HepG2 (cell line): ENCODE measurements around the gene ORC2. TPM values are rescaled to one million over a fixed set of nuclear protein-coding genes. Genes with fewer than 3 reads are reported as not detected.

Experiments
- ARID2 ChIP-seq: sonication (generic); formaldehyde crosslinking; IDR thresholded peaks from 2 replicates; pipeline ENCODE4 v1.8.1; 2022; ENCODE audit warnings: mild to moderate bottlenecking, missing genetic modification reagents, borderline replicate concordance
- ARNT2 ChIP-seq: sonication (generic); formaldehyde crosslinking; IDR thresholded peaks from 2 replicates; pipeline ENCODE4 v1.8.0; 2022; ENCODE audit warnings: mild to moderate bottlenecking, low read depth, missing genetic modification reagents, moderate library complexity
- ATF3 ChIP-seq: sonication (generic); formaldehyde crosslinking; IDR thresholded peaks from 2 replicates; pipeline ENCODE4 v1.4.0; 2020; ENCODE audit warnings: missing genetic modification reagents
- CTCF ChIP-seq: sonication (generic); formaldehyde crosslinking; IDR thresholded peaks from 2 replicates; pipeline ENCODE4 v1.5.0; 2020; ENCODE audit warnings: mild to moderate bottlenecking, missing genetic modification reagents, moderate library complexity
- EED ChIP-seq: sonication (generic); formaldehyde crosslinking; IDR thresholded peaks from 2 replicates; pipeline ENCODE4 v1.5.0; 2020; ENCODE audit warnings: mild to moderate bottlenecking, missing genetic modification reagents
- HNF1A ChIP-seq, 2 experiments: sonication (generic) in 1 of 2; formaldehyde crosslinking in 1 of 2; IDR thresholded peaks; 2 replicates each; pipeline versions ENCODE4 v1.4.0 to v1.6.1; 2016 to 2020; ENCODE audit warnings: borderline replicate concordance in 1 of 2, low read depth in 1 of 2, mild to moderate bottlenecking in 1 of 2, missing genetic modification reagents in 1 of 2
- MBNL3 ChIP-seq: fragments of 250-450 bp; sonication (Bioruptor Pico); conservative IDR thresholded peaks from 2 replicates; pipeline ENCODE4 v1.8.0; 2022; ENCODE audit warnings: mild to moderate bottlenecking, inconsistent platforms
- MTF1 ChIP-seq: sonication (generic); formaldehyde crosslinking; IDR thresholded peaks from 2 replicates; pipeline ENCODE4 v1.5.0; 2020; ENCODE audit warnings: missing genetic modification reagents
- MTF2 ChIP-seq: sonication (generic); formaldehyde crosslinking; IDR thresholded peaks from 2 replicates; pipeline ENCODE4 v1.5.0; 2020; ENCODE audit warnings: missing genetic modification reagents, borderline replicate concordance
- RNF2 ChIP-seq: fragments of 450-650 bp; conservative IDR thresholded peaks from 2 replicates; pipeline ENCODE4 v1.6.1; 2016; ENCODE audit warnings: low read depth
- SIX1 ChIP-seq: sonication (generic); formaldehyde crosslinking; IDR thresholded peaks from 2 replicates; pipeline ENCODE4 v1.4.0; 2020; ENCODE audit warnings: missing genetic modification reagents, borderline replicate concordance
- SMAD9 ChIP-seq: sonication (generic); formaldehyde crosslinking; IDR thresholded peaks from 2 replicates; pipeline ENCODE4 v1.5.1; 2020; ENCODE audit warnings: mild to moderate bottlenecking, missing genetic modification reagents
- XBP1 ChIP-seq: sonication (generic); formaldehyde crosslinking; IDR thresholded peaks from 2 replicates; pipeline ENCODE4 v1.5.0; 2020; ENCODE audit warnings: missing genetic modification reagents
- ZBTB7A ChIP-seq: sonication (generic); formaldehyde crosslinking; IDR thresholded peaks from 2 replicates; pipeline ENCODE4 v1.8.0; 2022; ENCODE audit warnings: mild to moderate bottlenecking, missing genetic modification reagents
- ZKSCAN5 ChIP-seq: sonication (generic); formaldehyde crosslinking; IDR thresholded peaks from 2 replicates; pipeline ENCODE4 v1.5.1; 2020; ENCODE audit warnings: mild to moderate bottlenecking, missing genetic modification reagents
- ZNF207 ChIP-seq: fragments of 450-650 bp; IDR thresholded peaks from 2 replicates; pipeline ENCODE4 v1.6.1; 2016; ENCODE audit warnings: antibody characterized with exemption, borderline replicate concordance
- ZNF335 ChIP-seq: sonication (generic); formaldehyde crosslinking; IDR thresholded peaks from 2 replicates; pipeline ENCODE4 v1.4.0; 2020; ENCODE audit warnings: missing genetic modification reagents
- ZNF550 ChIP-seq: sonication (generic); formaldehyde crosslinking; IDR thresholded peaks from 2 replicates; pipeline ENCODE4 v1.4.0; 2020; ENCODE audit warnings: mild to moderate bottlenecking, missing genetic modification reagents, borderline replicate concordance
- polyA plus RNA-seq, 8 experiments: library from polyadenylated mRNA; depleted of rRNA in 3 of 8; stranded (reverse) in 7 of 8; unstranded in 1 of 8; fragments of >200 nt; fragmentation: Illumina TruSeq in 4 of 8; extraction: Trizol in 4 of 8; gene quantifications; 2 replicates each; pipeline versions ENCODE4 v1.2.1 to v1.2.3, GENCODE V29; 2011 to 2016; ENCODE audit warnings: low read depth in 4 of 8, missing spikeins in 1 of 8, mixed read lengths in 1 of 8; ENCODE audit not compliant: insufficient read depth in 1 of 8
- total RNA-seq, 5 experiments: library from RNA; depleted of rRNA; stranded (reverse); fragments of >200 nt; fragmentation: Illumina TruSeq; extraction: Trizol; gene quantifications; 2 replicates each; pipeline ENCODE4 v1.2.3, GENCODE V29; 2016; ENCODE audit warnings: low read depth in 1 of 5
- TF ChIP-seq, protein P1 (sequence below): sonication (generic); formaldehyde crosslinking; IDR thresholded peaks from 2 replicates; pipeline ENCODE4 v1.4.0; 2020; ENCODE audit warnings: missing genetic modification reagents; ENCODE audit errors: not compliant biosample characterization
- TF ChIP-seq, protein P2 (sequence below): sonication (generic); formaldehyde crosslinking; IDR thresholded peaks from 2 replicates; pipeline ENCODE4 v1.9.0; 2022; ENCODE audit warnings: missing genetic modification reagents, mild to moderate bottlenecking, borderline replicate concordance

Gene ORC2
- total and polyA plus RNA-seq, 2 of the 13 experiments (the other 11 are each of a cell fraction or from before 2014, with no cell fraction given) = 19.3 to 73.5 TPM

DNA sequence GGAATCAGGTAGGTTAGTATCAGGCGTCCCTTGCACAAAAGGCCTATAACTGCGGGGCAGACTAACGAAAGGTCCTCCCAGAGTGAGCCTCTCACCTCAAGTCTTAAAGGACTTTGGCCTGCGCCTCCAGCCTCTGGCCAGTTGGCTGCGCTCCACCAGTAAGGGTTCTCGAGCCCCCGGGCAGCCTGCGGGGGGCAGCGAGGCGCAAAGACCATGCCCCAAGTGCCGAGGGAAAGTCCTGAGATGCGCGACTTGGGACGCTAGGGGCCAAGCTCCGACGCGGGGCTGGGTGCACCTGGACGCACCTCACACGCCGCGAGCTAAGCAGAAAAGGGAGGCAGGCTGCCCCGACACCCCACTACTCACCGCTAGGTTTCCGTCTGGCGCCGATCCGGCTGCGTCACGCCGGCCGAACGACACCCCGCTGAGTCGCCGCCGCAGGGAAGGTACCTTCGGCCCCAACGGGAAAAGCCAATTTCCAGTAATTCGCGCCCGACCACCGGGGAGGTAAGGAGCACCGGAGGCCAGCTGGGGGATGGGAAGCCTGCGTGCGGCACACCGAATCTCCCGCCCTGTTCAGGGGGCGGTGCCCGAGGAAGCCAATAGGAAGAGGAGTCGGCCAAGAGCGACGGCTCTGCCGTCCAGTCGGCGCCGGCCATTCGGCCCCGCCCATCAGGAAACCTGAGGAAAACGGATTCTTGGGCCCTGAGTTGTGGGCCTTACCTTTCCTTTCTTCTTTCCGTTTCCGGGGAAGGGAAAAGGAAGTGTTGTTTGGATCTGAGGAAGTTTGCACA, at the start of gene ORC2 (continued):
- TF ChIP-seq ATF3 (CRISPR knock-in tag) (peak; percentile 61; the same call in 1 of the 2 replicates), XBP1 (CRISPR knock-in tag) (0 out of 2 replicates have a peak, but pooled peaks have one; percentile 13), MTF2 (CRISPR knock-in tag) (no peak), SIX1 (CRISPR knock-in tag) (no peak), ZNF550 (CRISPR knock-in tag) (peak; percentile 95; the same call in 1 of the 2 replicates), RNF2 (peak; percentile 90; the same call in 1 of the 2 replicates), SMAD9 (CRISPR knock-in tag) (peak; percentile 95; the same call in 1 of the 2 replicates), ARNT2 (CRISPR knock-in tag) (peak; percentile 96), MTF1 (CRISPR knock-in tag) (no peak), ZKSCAN5 (CRISPR knock-in tag) (peak; percentile 74), ZNF335 (CRISPR knock-in tag) (no peak; the same call in none of the 2 replicates), HNF1A (IDR thresholded peaks at IDR 0.05; ENCODE audit: low read depth) (peak; percentile 6), HNF1A (CRISPR knock-in tag; IDR thresholded peaks at IDR 0.05; ENCODE audit: borderline replicate concordance) (no peak; the same call in 1 of the 2 replicates), ZNF207 (no peak), ARID2 (peak; percentile 98), CTCF (peak; percentile 92), ZBTB7A (CRISPR knock-in tag) (peak; percentile 95), MBNL3 (CRISPR knock-in tag) (no peak; the same call in 1 of the 2 replicates), EED (CRISPR knock-in tag) (peak; percentile 97)
- TF ChIP-seq, protein P1, sequence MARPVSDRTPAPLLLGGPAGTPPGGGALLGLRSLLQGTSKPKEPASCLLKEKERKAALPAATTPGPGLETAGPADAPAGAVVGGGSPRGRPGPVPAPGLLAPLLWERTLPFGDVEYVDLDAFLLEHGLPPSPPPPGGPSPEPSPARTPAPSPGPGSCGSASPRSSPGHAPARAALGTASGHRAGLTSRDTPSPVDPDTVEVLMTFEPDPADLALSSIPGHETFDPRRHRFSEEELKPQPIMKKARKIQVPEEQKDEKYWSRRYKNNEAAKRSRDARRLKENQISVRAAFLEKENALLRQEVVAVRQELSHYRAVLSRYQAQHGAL (CRISPR knock-in tag) = peak; percentile 68
- TF ChIP-seq, protein P2, sequence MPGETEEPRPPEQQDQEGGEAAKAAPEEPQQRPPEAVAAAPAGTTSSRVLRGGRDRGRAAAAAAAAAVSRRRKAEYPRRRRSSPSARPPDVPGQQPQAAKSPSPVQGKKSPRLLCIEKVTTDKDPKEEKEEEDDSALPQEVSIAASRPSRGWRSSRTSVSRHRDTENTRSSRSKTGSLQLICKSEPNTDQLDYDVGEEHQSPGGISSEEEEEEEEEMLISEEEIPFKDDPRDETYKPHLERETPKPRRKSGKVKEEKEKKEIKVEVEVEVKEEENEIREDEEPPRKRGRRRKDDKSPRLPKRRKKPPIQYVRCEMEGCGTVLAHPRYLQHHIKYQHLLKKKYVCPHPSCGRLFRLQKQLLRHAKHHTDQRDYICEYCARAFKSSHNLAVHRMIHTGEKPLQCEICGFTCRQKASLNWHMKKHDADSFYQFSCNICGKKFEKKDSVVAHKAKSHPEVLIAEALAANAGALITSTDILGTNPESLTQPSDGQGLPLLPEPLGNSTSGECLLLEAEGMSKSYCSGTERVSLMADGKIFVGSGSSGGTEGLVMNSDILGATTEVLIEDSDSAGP (CRISPR knock-in tag) = peak; percentile 98
